Measurements from ENCODE around the gene AAMP.
"Not testable (repeated sequence)": the region's sequence is repeated elsewhere in the genome, so short reads cannot be mapped to it uniquely, and the experiment has no call there.

Gene AAMP

DNA sequence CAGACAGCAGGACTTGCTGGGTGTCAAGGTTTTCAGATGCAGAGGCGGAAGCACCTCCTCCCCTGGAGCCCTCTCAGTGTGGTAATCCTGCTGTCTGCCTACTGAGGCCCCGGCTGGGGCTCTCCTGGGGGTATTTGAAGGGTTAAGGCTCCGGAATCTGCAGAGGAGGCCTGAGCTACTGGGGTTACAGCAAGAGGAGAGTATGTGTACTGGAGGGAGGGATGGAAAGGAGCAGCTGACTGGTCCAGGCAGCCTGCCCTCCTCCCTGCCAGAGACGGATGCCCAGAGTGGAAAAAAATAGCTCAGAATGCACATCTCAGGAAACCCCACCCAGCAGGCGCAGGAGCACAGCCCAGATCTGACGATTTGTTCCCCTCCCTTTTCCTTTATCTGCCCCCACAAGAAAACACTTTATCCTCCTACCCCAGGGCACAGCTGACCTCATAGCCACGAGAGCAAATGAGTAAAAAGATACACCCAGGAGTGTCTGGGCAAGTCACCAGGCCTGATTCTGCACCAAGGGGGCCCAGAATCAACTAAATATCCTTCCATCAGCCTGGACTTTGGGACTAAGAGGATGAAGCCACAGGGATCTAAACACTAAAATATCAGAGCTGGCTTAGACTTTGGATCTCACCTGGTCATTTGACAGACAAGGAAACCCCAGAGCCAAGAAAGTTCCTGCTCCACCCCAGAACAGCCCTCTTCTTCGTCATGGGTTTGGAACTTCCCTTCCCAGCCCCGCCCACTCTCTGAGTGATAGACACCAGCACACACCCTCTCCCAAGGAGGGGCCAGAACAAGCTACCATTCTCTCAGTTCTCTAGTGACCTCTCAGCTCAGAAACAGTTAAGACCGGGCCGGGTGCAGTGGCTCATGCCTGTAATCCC lies 16.9 kb upstream of the AAMP start:
- H3K4me1 Mint-ChIP-seq: peaks cover 96% of the 10 kb centered on the region
- ATAC-seq: peak; percentile 84
- peak overlapping the region; percentile 82 for H3K27ac Mint-ChIP-seq
- peaks cover 7% of the 10 kb centered on the region for H3K36me3 Mint-ChIP-seq
- no peaks in the 10 kb centered on the region for H3K27me3 Mint-ChIP-seq
- H3K4me3 Mint-ChIP-seq: peak overlapping the region; percentile 80
- no peaks in the 10 kb centered on the region for H3K9me3 Mint-ChIP-seq

DNA sequence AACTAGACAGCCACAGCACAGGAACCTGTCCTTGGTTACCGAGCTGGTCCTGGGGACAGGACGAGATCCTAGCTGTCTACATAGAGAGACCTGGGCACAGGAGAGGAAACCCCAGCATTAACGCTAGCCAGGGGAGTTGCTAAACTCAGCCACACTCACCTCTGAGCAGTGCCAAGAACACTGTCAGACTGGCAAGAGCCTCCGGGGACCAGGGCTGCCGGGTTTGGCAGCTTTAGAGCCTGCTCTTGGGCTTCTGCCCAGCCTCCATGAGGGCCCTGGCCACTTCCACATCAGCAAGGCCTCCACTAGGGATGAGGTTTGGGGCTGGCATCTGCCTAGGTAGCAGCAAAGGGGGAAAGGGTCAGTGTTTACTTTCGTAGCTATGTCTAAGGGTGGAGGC lies 15.7 kb upstream of the AAMP start:
- no peak for ATAC-seq
- H3K27ac Mint-ChIP-seq: peak overlapping the region; percentile 82
- H3K9me3 Mint-ChIP-seq: no peaks in the 10 kb centered on the region
- H3K36me3 Mint-ChIP-seq: peaks cover 13% of the 10 kb centered on the region
- no peaks in the 10 kb centered on the region for H3K27me3 Mint-ChIP-seq
- peaks cover 84% of the 10 kb centered on the region for H3K4me1 Mint-ChIP-seq
- H3K4me3 Mint-ChIP-seq: peak overlapping the region; percentile 80

DNA sequence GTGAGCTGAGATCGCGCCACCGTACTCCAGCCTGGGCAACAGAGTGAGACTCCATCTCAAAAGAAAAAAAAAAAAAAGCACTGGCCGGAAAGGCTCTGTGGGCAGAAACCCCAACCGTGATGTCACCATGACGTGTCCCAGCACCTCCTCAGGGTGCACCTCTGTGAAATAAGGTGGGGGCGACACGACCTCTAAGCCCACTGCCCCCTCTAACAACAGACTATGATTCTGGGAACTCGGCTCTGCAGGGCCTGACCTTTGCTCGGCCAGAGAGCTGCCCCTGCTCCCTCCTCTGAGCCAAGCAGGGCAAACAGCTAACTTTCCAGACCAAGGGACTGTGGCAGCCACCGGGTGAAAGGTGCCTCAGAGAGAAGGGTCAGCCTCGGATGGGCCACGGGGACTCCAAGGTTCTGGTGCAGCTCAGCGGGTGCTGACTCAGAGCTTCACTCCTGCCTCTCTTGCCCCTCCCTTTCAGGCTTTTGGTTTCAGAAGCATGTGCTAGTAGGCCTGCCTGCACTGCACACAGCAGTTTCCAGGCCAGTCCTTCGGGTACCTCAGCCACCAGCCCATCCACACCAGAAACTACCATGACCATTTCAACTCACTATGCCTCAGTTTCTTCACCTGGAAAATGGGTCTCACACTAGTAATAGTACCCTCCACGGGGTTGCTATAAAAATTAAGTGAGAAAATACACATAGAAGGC lies 14.3 kb upstream of the AAMP start:
- Mint-ChIP-seq H3K27ac (peak overlapping the region; percentile 82), H3K4me1 (peaks cover 81% of the 10 kb centered on the region)

DNA sequence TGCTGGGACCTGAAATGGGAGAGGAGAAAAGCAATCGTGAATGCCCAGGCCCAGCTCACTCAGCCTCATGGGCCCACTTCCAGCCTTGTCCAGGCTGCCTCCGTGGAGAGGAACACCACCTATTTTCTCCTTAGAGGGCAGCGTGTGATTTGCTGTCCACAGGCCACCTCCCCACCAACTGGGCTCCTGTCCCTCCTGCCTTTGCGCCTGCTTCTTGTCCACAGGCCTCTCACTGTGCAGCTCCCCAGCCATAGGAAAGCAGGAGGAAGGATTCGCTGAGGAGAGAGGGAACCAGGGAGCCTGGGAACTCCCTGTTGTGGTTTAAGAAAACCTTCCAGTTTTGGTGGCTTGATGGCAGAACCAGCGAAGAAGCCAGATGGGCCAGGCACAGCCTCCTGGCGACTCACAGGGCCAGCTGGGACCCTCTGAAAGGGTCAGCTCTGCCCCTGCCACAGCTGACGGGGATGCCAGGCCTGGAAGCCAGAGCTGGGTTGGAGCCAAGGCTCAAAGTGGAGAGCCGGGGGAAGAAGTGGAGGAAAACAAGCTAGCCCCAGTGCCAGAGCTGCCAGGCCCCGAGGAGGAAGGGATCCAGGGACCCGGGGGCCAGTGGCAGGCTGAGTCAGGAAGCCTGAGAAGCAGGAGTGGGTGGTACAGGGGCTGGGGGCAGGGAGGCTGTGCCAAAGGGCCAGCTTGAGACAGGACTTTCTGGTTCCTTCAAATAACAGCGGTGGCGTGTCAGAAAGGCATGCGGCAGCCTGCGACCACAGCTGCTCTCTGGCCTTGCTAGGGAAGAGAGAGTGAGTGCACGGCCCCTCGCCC lies 12.4 kb upstream of the AAMP start:
- peaks cover 72% of the 10 kb centered on the region for H3K4me1 Mint-ChIP-seq
- peak overlapping the region; percentile 82 for H3K27ac Mint-ChIP-seq
- ATAC-seq: no peak
- peaks cover 35% of the 10 kb centered on the region for H3K36me3 Mint-ChIP-seq
- H3K27me3 Mint-ChIP-seq: no peaks in the 10 kb centered on the region
- H3K9me3 Mint-ChIP-seq: no peaks in the 10 kb centered on the region
- H3K4me3 Mint-ChIP-seq: no peak overlapping the region

More for the DNA sequence above, 14.3 kb upstream of the AAMP start:
- peak; percentile 72 for ATAC-seq
- Mint-ChIP-seq H3K4me3 (peak overlapping the region; percentile 67), H3K27me3 (no peaks in the 10 kb centered on the region), H3K9me3 (no peaks in the 10 kb centered on the region), H3K36me3 (peaks cover 20% of the 10 kb centered on the region)

DNA sequence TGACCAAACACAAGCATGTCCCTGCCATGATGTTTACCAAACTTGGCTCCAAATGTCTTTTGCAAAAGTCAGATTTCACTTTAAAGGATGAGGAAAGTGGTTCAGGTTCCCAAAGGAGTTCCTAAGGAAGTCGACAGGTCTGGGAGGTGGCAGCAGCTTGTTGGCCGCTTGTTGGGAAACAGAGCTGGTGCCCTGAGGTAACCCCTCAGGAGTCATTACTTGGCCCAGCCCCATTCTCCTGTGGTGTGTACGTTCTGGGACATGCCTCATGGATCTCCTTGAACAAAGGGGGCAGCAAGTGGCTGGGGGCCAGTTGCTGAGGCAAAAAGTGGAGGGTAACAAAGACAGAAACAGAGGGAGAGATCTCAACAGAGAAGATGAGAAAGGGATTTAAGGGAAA lies 11.5 kb upstream of the AAMP start:
- Mint-ChIP-seq H3K4me3 (no peak overlapping the region), H3K36me3 (peaks cover 44% of the 10 kb centered on the region), H3K27ac (peak overlapping the region; percentile 82), H3K9me3 (no peaks in the 10 kb centered on the region), H3K4me1 (peaks cover 71% of the 10 kb centered on the region), H3K27me3 (no peaks in the 10 kb centered on the region)
- ATAC-seq: no peak

DNA sequence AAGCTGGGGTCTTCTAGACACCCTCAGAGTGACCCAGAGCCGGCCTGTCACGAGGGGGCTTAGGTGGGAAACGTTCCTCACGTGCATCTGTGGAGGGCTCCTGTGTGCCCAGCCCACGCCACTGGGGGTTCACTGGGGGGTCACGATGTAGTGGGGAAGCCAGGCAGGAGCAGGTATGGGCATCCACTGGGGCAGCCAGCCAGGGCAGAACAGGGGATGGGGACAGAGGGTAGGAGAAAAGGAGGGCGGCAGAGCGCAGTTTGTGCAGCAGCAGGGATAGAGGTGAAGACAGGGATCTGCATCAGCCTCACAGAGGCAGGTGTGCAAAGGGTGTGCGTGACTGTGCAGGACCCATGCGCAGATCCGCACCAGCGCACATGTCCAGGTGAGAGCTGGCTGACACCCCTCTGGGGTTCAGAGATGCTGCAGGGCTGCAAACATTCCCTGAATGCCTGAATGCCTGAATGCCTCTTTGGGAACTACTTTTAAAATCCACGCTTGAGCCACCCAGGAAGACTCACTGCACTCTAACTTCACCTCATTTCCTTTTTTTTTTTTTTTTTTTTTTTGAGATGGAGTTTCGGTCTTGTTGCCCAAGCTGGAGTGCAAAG lies 10.4 kb upstream of the AAMP start:
- Mint-ChIP-seq H3K27ac (peak overlapping the region; percentile 3), H3K36me3 (peaks cover 52% of the 10 kb centered on the region), H3K4me1 (peaks cover 62% of the 10 kb centered on the region)

DNA sequence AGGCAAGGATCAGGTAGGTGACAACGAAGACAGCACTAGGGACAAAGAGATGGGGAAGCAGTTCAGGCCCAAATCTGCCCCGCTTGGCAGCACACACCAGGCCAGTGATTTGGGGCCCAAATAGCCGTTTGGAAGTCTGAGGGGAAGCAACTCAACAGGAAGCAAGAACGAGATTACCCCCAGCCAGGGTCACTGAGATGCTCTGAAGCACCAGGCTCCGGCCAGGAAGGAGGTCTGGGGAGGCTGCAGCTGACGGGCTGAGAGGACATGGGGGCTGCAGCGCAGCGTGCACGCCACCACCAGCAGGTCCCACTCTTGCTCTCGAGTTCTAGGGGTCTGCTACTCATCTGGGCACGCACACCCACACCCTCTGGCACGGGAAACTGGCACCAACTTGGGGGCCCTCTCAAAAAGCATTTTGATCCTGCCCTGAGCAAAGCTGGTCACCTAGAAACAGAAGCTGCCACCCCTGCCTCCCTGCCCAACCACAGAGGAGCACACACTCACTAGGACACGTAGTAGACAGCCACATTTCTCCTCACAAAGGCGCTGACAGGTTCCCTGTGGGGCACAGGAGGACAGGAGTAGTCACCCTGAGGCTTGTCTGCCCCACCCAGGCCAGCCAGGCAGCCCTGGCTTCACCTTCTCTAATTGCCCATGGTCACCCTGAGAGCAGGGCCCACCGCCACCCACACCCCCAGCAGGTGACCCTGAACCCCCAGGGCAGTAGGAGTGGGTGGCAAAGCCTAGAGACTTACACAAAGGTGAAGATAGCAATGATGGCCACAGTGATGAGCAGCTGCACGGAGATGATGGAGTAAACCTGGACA lies 8.8 kb upstream of the AAMP start:
- Mint-ChIP-seq H3K27ac (peak overlapping the region; percentile 61), H3K4me3 (no peak overlapping the region), H3K4me1 (peaks cover 61% of the 10 kb centered on the region), H3K9me3 (no peaks in the 10 kb centered on the region), H3K36me3 (peaks cover 66% of the 10 kb centered on the region), H3K27me3 (no peaks in the 10 kb centered on the region)
- no peak for ATAC-seq

More for the DNA sequence above, 10.4 kb upstream of the AAMP start:
- ATAC-seq: no peak
- Mint-ChIP-seq H3K9me3 (no peaks in the 10 kb centered on the region), H3K27me3 (no peaks in the 10 kb centered on the region), H3K4me3 (no peak overlapping the region)

DNA sequence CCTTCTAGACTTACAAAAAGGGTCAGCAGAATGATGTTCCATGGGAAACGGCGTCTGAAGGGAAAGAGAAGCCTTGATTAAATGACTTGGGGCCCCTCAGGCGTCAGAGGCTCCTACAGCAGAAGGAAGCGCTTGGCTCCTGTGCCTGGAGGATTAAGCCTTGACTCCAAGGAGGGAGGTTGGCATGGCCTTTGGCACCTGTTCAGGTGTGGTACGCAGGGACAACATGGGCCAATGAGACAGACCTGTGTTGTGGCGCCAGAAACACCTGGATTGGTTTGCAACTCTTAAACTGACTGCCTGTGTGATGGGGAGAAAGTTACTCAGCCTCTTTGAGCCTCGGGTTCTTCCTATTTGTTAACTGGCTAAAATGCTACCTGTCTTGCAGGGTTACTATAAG lies 8.0 kb upstream of the AAMP start:
- Mint-ChIP-seq H3K4me3 (no peak overlapping the region), H3K27me3 (no peaks in the 10 kb centered on the region), H3K27ac (peak overlapping the region; percentile 61), H3K9me3 (no peaks in the 10 kb centered on the region), H3K36me3 (peaks cover 70% of the 10 kb centered on the region), H3K4me1 (peaks cover 58% of the 10 kb centered on the region)
- ATAC-seq: no peak

DNA sequence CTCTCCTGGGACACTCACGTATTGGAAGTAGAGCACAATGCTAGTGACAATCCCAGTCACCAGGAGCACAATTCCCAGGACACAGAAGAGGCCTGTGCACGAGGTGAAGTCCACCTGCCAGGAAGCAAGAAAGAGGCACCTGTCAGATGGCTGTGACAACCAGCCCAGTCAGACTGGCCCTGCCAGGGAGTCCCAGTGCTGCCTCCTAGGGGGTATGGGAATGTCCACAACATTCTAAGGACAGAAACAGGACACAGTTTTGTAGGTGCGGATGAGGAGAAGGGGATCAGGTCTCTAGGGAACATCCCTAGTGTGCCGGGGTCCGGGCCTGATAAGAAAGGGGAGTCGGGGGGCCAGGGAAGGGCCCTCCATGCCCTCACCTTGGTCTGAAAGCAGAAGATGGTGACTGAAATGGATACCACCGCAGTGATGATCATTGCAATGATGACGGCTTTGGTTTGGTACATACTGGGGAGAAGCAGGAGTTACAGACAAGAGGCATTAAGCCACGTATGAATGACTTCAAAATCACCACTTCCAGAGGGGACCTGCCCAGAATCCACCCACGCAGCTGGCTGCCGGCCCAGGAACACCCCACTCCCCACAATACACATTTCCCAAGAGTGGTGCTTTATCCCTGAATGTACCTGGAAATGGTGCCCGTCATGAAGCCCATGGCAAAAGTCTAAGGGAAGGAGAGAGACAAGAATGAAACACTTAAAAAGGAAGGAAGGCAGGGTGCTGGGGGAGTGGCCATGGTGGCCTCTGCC lies 7.2 kb upstream of the AAMP start:
- no peak for ATAC-seq
- H3K4me3 Mint-ChIP-seq: no peak overlapping the region
- no peaks in the 10 kb centered on the region for H3K9me3 Mint-ChIP-seq
- peaks cover 73% of the 10 kb centered on the region for H3K36me3 Mint-ChIP-seq
- no peaks in the 10 kb centered on the region for H3K27me3 Mint-ChIP-seq
- peak overlapping the region; percentile 61 for H3K27ac Mint-ChIP-seq
- peaks cover 58% of the 10 kb centered on the region for H3K4me1 Mint-ChIP-seq

DNA sequence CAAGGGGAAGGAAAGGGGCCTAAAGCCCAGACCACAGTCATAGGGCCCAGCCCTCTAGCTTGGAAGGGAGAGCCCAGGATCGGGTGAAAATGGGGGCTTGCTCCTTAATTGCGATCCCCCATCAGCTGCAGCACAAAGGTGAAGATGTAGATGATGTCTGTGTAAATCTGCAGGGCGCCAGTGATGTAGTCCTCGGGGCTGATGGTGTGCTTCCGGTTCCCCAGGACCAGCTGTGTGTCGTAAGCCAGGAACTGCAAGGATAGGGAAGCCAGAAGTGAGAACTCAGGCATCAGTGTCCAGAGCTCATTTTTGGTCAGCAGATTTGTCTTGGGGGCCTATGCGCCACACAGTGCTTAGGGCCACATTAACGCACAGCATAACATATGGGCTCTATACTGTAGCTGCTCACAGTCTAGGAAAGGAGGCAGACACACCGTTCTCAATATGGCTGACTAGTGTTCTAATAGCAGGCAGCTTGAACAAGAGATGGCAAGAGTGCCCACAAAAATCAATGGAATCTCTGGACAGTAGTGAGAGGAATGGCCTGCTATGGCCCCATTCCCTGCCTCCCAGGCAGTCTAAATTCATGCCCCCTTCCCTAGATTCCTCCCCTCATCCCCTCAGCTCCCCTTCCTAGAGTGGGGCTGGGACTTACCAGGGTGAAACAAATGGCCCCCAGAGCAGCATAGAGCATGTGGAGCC lies 5.6 kb upstream of the AAMP start:
- no peaks in the 10 kb centered on the region for H3K27me3 Mint-ChIP-seq
- no peak overlapping the region for H3K4me3 Mint-ChIP-seq
- H3K27ac Mint-ChIP-seq: peak overlapping the region; percentile 78
- ATAC-seq: no peak
- peaks cover 65% of the 10 kb centered on the region for H3K36me3 Mint-ChIP-seq
- peaks cover 73% of the 10 kb centered on the region for H3K4me1 Mint-ChIP-seq
- no peaks in the 10 kb centered on the region for H3K9me3 Mint-ChIP-seq

DNA sequence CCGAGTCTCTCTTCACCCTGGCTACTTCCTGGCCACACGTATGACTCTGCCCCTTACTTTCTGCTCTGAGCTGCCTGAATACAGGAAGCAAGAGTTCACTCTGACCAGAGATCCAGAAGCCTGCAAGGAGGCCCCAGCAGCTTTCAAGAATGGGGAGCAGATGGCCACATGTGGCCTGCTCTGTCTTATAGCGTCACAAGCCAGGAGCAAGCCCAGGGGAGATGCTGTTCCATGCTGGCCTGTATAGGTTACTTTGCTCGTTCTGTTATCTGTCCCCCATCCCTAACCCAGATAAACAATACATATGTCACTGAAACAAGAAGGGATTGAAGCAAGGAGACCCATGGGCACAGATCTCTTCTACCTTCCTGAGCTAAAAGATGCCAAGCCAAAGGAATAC lies 4.6 kb upstream of the AAMP start:
- H3K4me1 Mint-ChIP-seq: peaks cover 66% of the 10 kb centered on the region
- H3K27me3 Mint-ChIP-seq: no peaks in the 10 kb centered on the region
- no peak for ATAC-seq
- H3K9me3 Mint-ChIP-seq: no peaks in the 10 kb centered on the region
- peak overlapping the region; percentile 78 for H3K27ac Mint-ChIP-seq
- H3K4me3 Mint-ChIP-seq: no peak overlapping the region
- peaks cover 56% of the 10 kb centered on the region for H3K36me3 Mint-ChIP-seq

DNA sequence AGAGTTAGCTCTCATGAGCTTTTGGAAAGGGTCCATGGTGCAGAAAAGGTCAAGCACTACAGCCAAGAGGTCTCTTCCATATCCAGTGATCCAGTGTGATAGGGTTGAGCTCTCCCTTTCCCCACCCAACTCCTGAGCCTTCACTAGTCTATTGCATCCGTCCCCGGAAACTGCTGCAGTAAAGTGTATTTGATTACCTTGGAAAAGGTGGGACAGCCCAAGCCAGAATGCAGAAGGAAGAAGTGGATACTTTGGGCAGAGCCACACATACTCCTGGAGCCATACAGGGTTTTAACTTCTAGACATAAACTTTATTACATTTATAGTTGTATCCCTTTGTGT lies 3.9 kb upstream of the AAMP start:
- H3K9me3 Mint-ChIP-seq: no peaks in the 10 kb centered on the region
- no peak overlapping the region for H3K4me3 Mint-ChIP-seq
- H3K27ac Mint-ChIP-seq: peak overlapping the region; percentile 78
- ATAC-seq: no peak
- H3K4me1 Mint-ChIP-seq: peaks cover 66% of the 10 kb centered on the region
- peaks cover 49% of the 10 kb centered on the region for H3K36me3 Mint-ChIP-seq
- H3K27me3 Mint-ChIP-seq: no peaks in the 10 kb centered on the region

DNA sequence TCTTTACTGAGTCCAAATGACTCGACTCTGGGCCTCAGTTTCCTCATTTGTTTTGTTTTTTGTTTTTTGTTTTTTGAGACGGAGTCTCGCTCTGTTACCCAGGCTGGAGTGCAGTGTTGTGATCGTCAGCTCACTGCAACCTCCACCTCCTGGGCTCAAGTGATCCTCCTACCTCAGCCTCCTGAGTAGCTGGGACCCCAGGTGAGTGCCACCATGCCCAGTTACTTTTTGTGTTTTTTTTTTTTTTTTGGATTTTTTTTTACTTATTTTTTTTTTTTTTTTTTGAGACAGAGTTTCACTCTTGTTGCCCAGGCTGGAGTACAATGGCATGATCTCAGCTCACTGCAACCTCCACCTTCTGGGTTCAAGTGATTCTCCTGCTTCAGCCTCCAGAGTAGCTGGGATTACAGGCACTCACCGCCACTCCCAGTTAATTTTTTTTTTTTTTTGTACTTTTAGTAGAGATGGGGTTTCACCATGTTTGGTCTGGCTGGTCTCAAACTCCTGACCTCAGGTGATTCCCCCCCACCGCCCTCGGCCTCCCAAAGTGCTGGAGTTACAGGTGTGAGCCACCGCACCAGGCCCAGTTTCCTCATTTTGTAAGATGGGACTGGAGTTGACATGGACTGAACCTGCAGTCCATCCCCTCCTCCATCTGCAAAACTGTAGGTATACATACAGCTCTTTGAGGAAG lies 3.4 kb upstream of the AAMP start:
- H3K27me3 Mint-ChIP-seq, H3K4me3 Mint-ChIP-seq, ATAC-seq, H3K9me3 Mint-ChIP-seq: not testable (repeated sequence)
- Mint-ChIP-seq H3K4me1 (peaks cover 67% of the 10 kb centered on the region), H3K36me3 (peaks cover 46% of the 10 kb centered on the region), H3K27ac (peak overlapping the region; percentile 78)

Measured in stimulated activated memory B cell treated with anti-CD40 and anti-IgM and Interleukin-4, amounts not matched to agents 10 μg/mL and 1 μg/mL and 100 μg/mL, for 72 hours (primary cell).